ENCODE results near the gene TRIM71. TPM values are rescaled to one million over a fixed set of nuclear protein-coding genes. Genes with fewer than 3 reads are reported as not detected.

TRIM71 gene
- total RNA-seq, 1 donor = not detected

GRCh38 chr3:32849046-32849445 lies 31.2 kb downstream of the TRIM71 start:
- no peak for TF ChIP-seq CTCF (IDR thresholded peaks at IDR 0.05; ENCODE audit: insufficient read depth, low read depth, low read length)
- no peak for DNase-seq (ENCODE audit: low read depth)
- no peak overlapping the region for H3K4me3 ChIP-seq (ENCODE audit: low read depth, low read length)

DNA sequence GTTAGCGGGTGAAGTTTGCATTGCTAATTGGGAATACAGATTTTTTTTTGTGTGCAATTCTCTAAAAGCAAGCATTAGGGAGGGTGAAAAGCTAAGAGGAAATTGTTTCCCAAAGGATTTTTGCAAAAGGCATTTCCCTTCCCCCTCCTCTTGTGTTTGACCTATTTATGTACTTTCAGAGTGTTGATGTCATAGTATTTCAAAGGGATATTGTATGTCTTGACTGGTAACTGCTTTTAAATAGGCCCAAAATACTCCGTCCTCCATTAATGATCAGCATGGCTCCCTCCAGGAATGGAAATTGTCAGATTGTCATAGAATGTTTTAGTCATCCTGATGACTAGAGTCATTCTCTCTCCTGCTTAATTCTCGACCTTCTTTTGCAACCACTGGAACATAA lies 32.4 kb downstream of the TRIM71 start:
- H3K4me3 ChIP-seq (ENCODE audit: low read depth, low read length) = no peak overlapping the region
- no peak for TF ChIP-seq CTCF (IDR thresholded peaks at IDR 0.05; ENCODE audit: insufficient read depth, low read depth, low read length)
- DNase-seq (ENCODE audit: low read depth) = no peak

DNA sequence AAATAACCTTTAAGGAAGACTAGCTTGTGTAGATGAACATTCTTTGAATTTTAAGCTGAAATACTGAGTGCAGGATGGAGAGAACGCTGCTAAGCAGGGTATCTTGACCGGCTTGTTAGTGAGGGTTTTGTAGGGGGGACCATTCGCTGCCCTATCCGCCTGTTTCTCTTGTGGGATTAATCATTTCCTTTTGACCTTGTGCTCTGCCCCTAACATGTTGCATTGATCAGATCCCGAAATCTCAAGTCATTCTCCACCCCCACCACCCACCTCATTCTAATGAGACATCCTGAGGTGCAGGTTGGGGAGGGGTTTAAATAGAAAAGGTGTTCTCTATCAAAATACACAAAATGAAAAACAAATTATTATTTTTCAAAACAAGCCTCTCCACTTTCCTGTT lies 32.8 kb downstream of the TRIM71 start:
- no peak for TF ChIP-seq CTCF (IDR thresholded peaks at IDR 0.05; ENCODE audit: insufficient read depth, low read depth, low read length)
- no peak overlapping the region for H3K4me3 ChIP-seq (ENCODE audit: low read depth, low read length)
- no peak for DNase-seq (ENCODE audit: low read depth)

DNA sequence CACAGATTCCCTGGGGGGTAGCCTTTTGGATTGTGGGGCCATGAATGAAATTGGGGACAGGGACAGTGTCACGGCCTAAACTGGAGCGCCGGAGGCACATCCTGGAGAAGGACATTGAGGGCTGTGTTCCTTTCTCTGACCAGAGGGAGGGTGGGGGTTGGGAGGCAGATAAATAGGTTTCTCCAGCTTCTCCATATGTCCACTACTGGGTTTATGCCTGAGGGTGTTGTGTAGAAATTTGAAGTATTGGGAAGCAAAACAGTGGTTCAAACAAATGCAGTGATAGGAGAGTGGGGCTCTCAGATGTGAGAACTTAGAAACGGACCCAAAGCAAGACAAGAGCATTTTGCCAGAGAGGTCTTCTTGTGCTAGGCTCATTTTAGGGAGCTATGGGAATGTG lies 34.3 kb downstream of the TRIM71 start:
- DNase-seq (ENCODE audit: low read depth) = no peak
- H3K4me3 ChIP-seq (ENCODE audit: low read depth, low read length) = no peak overlapping the region
- TF ChIP-seq CTCF (IDR thresholded peaks at IDR 0.05; ENCODE audit: insufficient read depth, low read depth, low read length) = no peak

GRCh38 chr3:32855350-32855953 lies 37.7 kb downstream of the TRIM71 start:
- no peak for DNase-seq (ENCODE audit: low read depth)
- no peak for TF ChIP-seq CTCF (IDR thresholded peaks at IDR 0.05; ENCODE audit: insufficient read depth, low read depth, low read length)
- H3K4me3 ChIP-seq (ENCODE audit: low read depth, low read length) = no peak overlapping the region

- TF ChIP-seq CTCF (IDR thresholded peaks at IDR 0.05; ENCODE audit: insufficient read depth, low read depth, low read length) = no peak
- no peak for DNase-seq (ENCODE audit: low read depth)
- no peak overlapping the region for H3K4me3 ChIP-seq (ENCODE audit: low read depth, low read length)
Observed at GRCh38 chr3:32856355-32856889, 38.6 kb downstream of the TRIM71 start.
